GM12878 (cell line): ENCODE measurements around the gene SLC19A1. TPM values are rescaled to one million over a fixed set of nuclear protein-coding genes. Genes with fewer than 3 reads are reported as not detected.

Source experiments
- ATAC-seq: fragments of 200-7000 bp; cut with Tn5 transposase; 3 replicates; pipeline ENCODE4 v1.9.1; 2020; ENCODE audit warnings: mild to moderate bottlenecking, moderate library complexity
- BruUV-seq: library from RNA; stranded (reverse); fragments of 400-500 nt; replicated peaks from 2 replicates; lab custom pipeline; 2021; lab: Mats Ljungman, UMichigan
- CTCF ChIA-PET: fragments of 300-600 bp; sonication (Branson Sonifier 250); formaldehyde crosslinking; extraction: SDS; loops from one replicate; lab custom pipeline; 2021; ENCODE audit warnings: inconsistent platforms; lab: Yijun Ruan, JAX
- POLR2A ChIA-PET: fragments of 350-600 bp; formaldehyde crosslinking; extraction: SDS; loops from one replicate; lab custom pipeline; 2021; ENCODE audit warnings: inconsistent platforms; lab: Charles Lee
- RAD21 ChIA-PET: fragments of 300-600 bp; sonication (Branson Sonifier 250); formaldehyde crosslinking; loops from one replicate; lab custom pipeline; 2023; ENCODE audit warnings: antibody characterized with exemption; ENCODE audit not compliant: unreplicated experiment; lab: Charles Lee
- SMC1A ChIA-PET: fragments of 300-600 bp; sonication (Branson Sonifier 250); formaldehyde crosslinking; loops from one replicate; lab custom pipeline; 2023; ENCODE audit not compliant: unreplicated experiment, uncharacterized antibody; lab: Charles Lee
- DNase-seq: peaks from one replicate; pipeline ENCODE4 v3.0.0-alpha.2; 2011; ENCODE audit warnings: low read depth, low spot score
- FAIRE-seq: peaks from 3 replicates; lab custom pipeline; 2011; peaks lifted over from hg19 to GRCh38; lab: Jason Lieb, UNC
- H2AFZ ChIP-seq: 2 replicates; pipeline ENCODE4 v1.6.0; 2011; ENCODE audit warnings: low read depth, low read length, control low read depth; ENCODE audit not compliant: control insufficient read depth
- H3K27ac ChIP-seq: 2 replicates; pipeline ENCODE4 v1.5.1; 2011; ENCODE audit warnings: control low read depth; ENCODE audit not compliant: control insufficient read depth, insufficient read depth
- H3K27me3 ChIP-seq, 2 experiments: replicated peaks in 1 of 2; 2 replicates each; pipeline versions ENCODE4 v1.6.0 to v1.6.1; 2011; ENCODE audit warnings: low read length in 1 of 2; ENCODE audit not compliant: control insufficient read depth in 2 of 2, insufficient read depth in 2 of 2
- H3K36me3 ChIP-seq, 2 experiments: 2 replicates each; pipeline ENCODE4 v1.5.1; 2011; ENCODE audit warnings: low read length in 1 of 2; ENCODE audit not compliant: control insufficient read depth in 2 of 2, insufficient read depth in 2 of 2
- H3K4me1 ChIP-seq: 2 replicates; pipeline ENCODE4 v1.6.1; 2011; ENCODE audit warnings: mild to moderate bottlenecking, low read length, moderate library complexity, mixed read lengths; ENCODE audit not compliant: control insufficient read depth, insufficient read depth
- H3K4me2 ChIP-seq: 2 replicates; pipeline ENCODE4 v1.6.0; 2011; ENCODE audit warnings: control low read depth; ENCODE audit not compliant: control insufficient read depth, insufficient read depth
- H3K4me3 ChIP-seq: fragments of 200-600 bp; sonication (generic); 2 replicates; pipeline ENCODE4 v1.5.1; 2016
- H3K79me2 ChIP-seq: 2 replicates; pipeline ENCODE4 v1.6.0; 2011; ENCODE audit warnings: low read length; ENCODE audit not compliant: control insufficient read depth, insufficient read depth
- H3K9ac ChIP-seq: 2 replicates; pipeline ENCODE4 v1.8.0; 2011; ENCODE audit warnings: low read length, control low read depth, mixed read lengths; ENCODE audit not compliant: control insufficient read depth, insufficient read depth
- H3K9me3 ChIP-seq: replicated peaks from 3 replicates; pipeline ENCODE4 v1.5.1; 2011; ENCODE audit warnings: mild to moderate bottlenecking, low read length; ENCODE audit not compliant: control insufficient read depth, insufficient read depth
- H4K20me1 ChIP-seq: 2 replicates; pipeline ENCODE4 v1.6.0; 2011; ENCODE audit not compliant: control insufficient read depth, insufficient read depth
- CBX5 ChIP-seq: sonication (generic); IDR thresholded peaks from 2 replicates; pipeline ENCODE4 v1.6.1; 2016; ENCODE audit warnings: low read depth, moderate library complexity, mild to moderate bottlenecking, inconsistent platforms
- CHD1 ChIP-seq: IDR thresholded peaks from 2 replicates; pipeline ENCODE4 v1.6.1; 2012; ENCODE audit warnings: low read depth, low read length, improper control_type of control experiment
- E2F4 ChIP-seq: IDR thresholded peaks from 2 replicates; pipeline ENCODE4 v1.6.1; 2012; ENCODE audit warnings: low read depth, low read length, improper control_type of control experiment
- EP300 ChIP-seq, 2 experiments: fragments of 150-350 bp in 1 of 2; IDR thresholded peaks; 2 replicates each; pipeline ENCODE4 v1.6.1; 2011 to 2012; ENCODE audit warnings: low read depth in 2 of 2, low read length in 2 of 2, borderline replicate concordance in 1 of 2, improper control_type of control experiment in 1 of 2, inconsistent platforms in 1 of 2; ENCODE audit not compliant: control insufficient read depth in 1 of 2
- IKZF1 ChIP-seq: fragments of 450-650 bp; conservative IDR thresholded peaks from 2 replicates; pipeline ENCODE4 v1.6.1; 2017; ENCODE audit warnings: antibody characterized with exemption, mild to moderate bottlenecking
- MLLT1 ChIP-seq: fragments of 450-650 bp; IDR thresholded peaks from 2 replicates; pipeline ENCODE4 v1.6.1; 2016; ENCODE audit warnings: mild to moderate bottlenecking
- MYC ChIP-seq: IDR thresholded peaks from 2 replicates; pipeline ENCODE4 v1.6.1; 2011; ENCODE audit warnings: mild to moderate bottlenecking, low read length, moderate library complexity, inconsistent platforms; ENCODE audit not compliant: insufficient read depth, insufficient replicate concordance, insufficient read length, severe bottlenecking
- NR2F1 ChIP-seq: fragments of 450-650 bp; conservative IDR thresholded peaks from 2 replicates; pipeline ENCODE4 v1.6.1; 2017; ENCODE audit warnings: mild to moderate bottlenecking
- RELB ChIP-seq: fragments of 450-650 bp; IDR thresholded peaks from 2 replicates; pipeline ENCODE4 v1.6.1; 2017; ENCODE audit warnings: low read depth, mild to moderate bottlenecking, moderate library complexity
- SIX5 ChIP-seq: IDR thresholded peaks from 2 replicates; pipeline ENCODE4 v1.6.1; 2011; ENCODE audit warnings: mild to moderate bottlenecking, low read depth, low read length, moderate library complexity; ENCODE audit not compliant: severe bottlenecking
- TAF1 ChIP-seq: IDR thresholded peaks from 2 replicates; pipeline ENCODE4 v1.6.1; 2011; ENCODE audit warnings: mild to moderate bottlenecking, low read depth, low read length, borderline replicate concordance
- WGBS: methylation state at CpG from one replicate; pipeline ENCODE4 v1.1.6; 2016; ENCODE audit warnings: low lambda C conversion rate; ENCODE audit not compliant: insufficient replicate concordance, insufficient coverage; ENCODE audit errors: missing lambda C conversion rate; 5-methylcytosine and 5-hydroxymethylcytosine counted together
- in situ Hi-C: fragments of 300-500 bp; cut with MboI; formaldehyde crosslinking; loops from 9 replicates; pipeline ENCODE4 v1.14.3; 2018; ENCODE audit warnings: mixed read lengths
- intact Hi-C: fragments of 100-400 bp; cut with micrococcal nuclease; formaldehyde crosslinking; loops from one replicate; pipeline ENCODE4 v1.14.2; 2022; ENCODE audit not compliant: unreplicated experiment
- polyA plus RNA-seq, 11 experiments: library from polyadenylated mRNA; depleted of rRNA in 4 of 11; unstranded in 6 of 11; stranded (reverse) in 5 of 11; fragments of >200 nt; fragmentation: Nextera tagmentation in 4 of 11; fragmentation: Illumina TruSeq in 1 of 11; extraction: Ambion mirVana in 4 of 11; extraction: Trizol in 1 of 11; gene quantifications; 1 replicate in 1 of 11; 2 replicates in 10 of 11; pipeline versions ENCODE4 v1.2.1 to v1.2.3, GENCODE V29; 2011 to 2016; ENCODE audit warnings: inconsistent platforms in 2 of 11, missing spikeins in 2 of 11, low read depth in 1 of 11
- total RNA-seq, 4 experiments: library from RNA; depleted of rRNA in 3 of 4; stranded (reverse); fragments of >200 nt in 3 of 4; fragmentation: Illumina TruSeq in 1 of 4; extraction: Trizol in 1 of 4; gene quantifications; 2 replicates each; pipeline versions ENCODE4 v1.2.1 to v1.2.3, GENCODE V29; 2013 to 2021

SLC19A1 gene
- total and polyA plus RNA-seq, 10 of the 15 experiments (the other 5 are each of a cell fraction or from before 2014, with no cell fraction given): 0.42 to 49.7 (median 12.2) TPM

- ATAC-seq: no peak
- ChIA-PET RAD21 (no interaction called here), CTCF (no interaction called here), SMC1A (no interaction called here), POLR2A (no interaction called here)
- Histone ChIP-seq H3K79me2 (peaks cover 20% of the 10 kb centered on the region), H3K36me3 (peaks cover 0 to 30% of the 10 kb centered on the region in 2 experiments; a peak in 3 of 4 replicates), H3K4me1 (no peaks in the 10 kb centered on the region), H2AFZ (no peak overlapping the region), H4K20me1 (no peaks in the 10 kb centered on the region), H3K4me3 (no peak overlapping the region), H3K27me3 (no peaks in the 10 kb centered on the region), H3K9ac (no peak overlapping the region), H3K4me2 (no peak overlapping the region), H3K9me3 (no peaks in the 10 kb centered on the region), H3K27ac (no peak overlapping the region)
- no TSS peak for BruUV-seq
- in situ Hi-C loops: no loop called here
- FAIRE-seq: no peak
- TF ChIP-seq MLLT1 (no peak), TAF1 (no peak)
- 82% methylated on average over 34 of the region's 34 CpGs for WGBS
- intact Hi-C loops: no loop called here
- no peak for DNase-seq
Measured at GRCh38 chr21:45535341-45536081, 6.7 kb downstream of the SLC19A1 start.

GRCh38 chr21:45534636-45535331, 7.5 kb downstream of the SLC19A1 start:
- FAIRE-seq (no peak), ATAC-seq (no peak), DNase-seq (no peak)
- H3K79me2 ChIP-seq: peaks cover 13% of the 10 kb centered on the region
- WGBS: 90% methylated on average over 28 of the region's 28 CpGs
- CTCF ChIA-PET: no interaction called here
- H3K36me3 ChIP-seq: peaks cover 3 to 37% of the 10 kb centered on the region in 2 experiments
- POLR2A ChIA-PET: no interaction called here
- H3K9ac ChIP-seq: no peak overlapping the region
- no peaks in the 10 kb centered on the region for H4K20me1 ChIP-seq
- H3K27ac ChIP-seq: no peak overlapping the region
- no peak overlapping the region for H3K4me3 ChIP-seq
- SMC1A ChIA-PET: no interaction called here
- H2AFZ ChIP-seq: no peak overlapping the region
- no peaks in the 10 kb centered on the region for H3K9me3 ChIP-seq
- H3K27me3 ChIP-seq: no peaks in the 10 kb centered on the region
- RAD21 ChIA-PET: no interaction called here
- no TSS peak for BruUV-seq
- H3K4me2 ChIP-seq: no peak overlapping the region
- H3K4me1 ChIP-seq: no peaks in the 10 kb centered on the region
- intact Hi-C loops (no loop called here), in situ Hi-C loops (no loop called here)
- TF ChIP-seq RELB (no peak), EP300 (IDR thresholded peaks at IDR 0.05; ENCODE audit: borderline replicate concordance in 1 of 2, control insufficient read depth in 1 of 2, low read depth in 2 of 2, low read length in 2 of 2) (no peak), E2F4 (no peak), SIX5 (no peak), MYC (no peak), IKZF1 (no peak), NR2F1 (no peak), CHD1 (no peak), CBX5 (no peak)
